Keratinocyte (primary cell): ENCODE results near the gene HOXB7. TPM values are rescaled to one million over a fixed set of nuclear protein-coding genes. Genes with fewer than 3 reads are reported as not detected.

Experiments used
- DNase-seq: peaks from one replicate; pipeline ENCODE4 v3.0.0-alpha.2; 2011; ENCODE audit warnings: low read depth, missing footprints, low spot score
- FAIRE-seq: peaks from 2 replicates; lab custom pipeline; 2011; peaks lifted over from hg19 to GRCh38; lab: Jason Lieb, UNC
- H2AFZ ChIP-seq: 2 replicates; pipeline ENCODE4 v1.6.0; 2012; ENCODE audit warnings: low read length, control low read depth, inconsistent platforms; ENCODE audit not compliant: control insufficient read depth
- H3K27ac ChIP-seq: 2 replicates; pipeline ENCODE4 v1.5.1; 2011; ENCODE audit warnings: low read length; ENCODE audit not compliant: control insufficient read depth, insufficient read depth
- H3K27me3 ChIP-seq: 3 replicates; pipeline ENCODE4 v1.6.0; 2011; ENCODE audit warnings: low read length; ENCODE audit not compliant: control insufficient read depth, insufficient read depth; ENCODE audit errors: extremely low read depth
- H3K36me3 ChIP-seq, 2 experiments: 2 replicates in 1 of 2; 3 replicates in 1 of 2; pipeline ENCODE4 v1.5.1; 2011; ENCODE audit warnings: low read length in 2 of 2, mild to moderate bottlenecking in 1 of 2; ENCODE audit not compliant: control insufficient read depth in 2 of 2, insufficient read depth in 2 of 2; ENCODE audit errors: extremely low read depth in 1 of 2
- H3K4me1 ChIP-seq: 3 replicates; pipeline ENCODE4 v1.5.1; 2011; ENCODE audit warnings: low read length; ENCODE audit not compliant: control insufficient read depth, insufficient read depth; ENCODE audit errors: extremely low read depth
- H3K4me2 ChIP-seq: 3 replicates; pipeline ENCODE4 v1.6.0; 2011; ENCODE audit warnings: low read depth, low read length; ENCODE audit not compliant: control insufficient read depth, insufficient read depth; ENCODE audit errors: extremely low read depth
- H3K4me3 ChIP-seq, 3 experiments: fragments of 200-600 bp in 1 of 3; sonication (generic) in 1 of 3; 2 replicates in 2 of 3; 3 replicates in 1 of 3; pipeline ENCODE4 v1.5.1; 2011 to 2016; ENCODE audit warnings: low read length in 3 of 3, mild to moderate bottlenecking in 3 of 3, control low read depth in 2 of 3, inconsistent platforms in 1 of 3, low read depth in 1 of 3, mixed read lengths in 1 of 3, mixed run types in 1 of 3, moderate library complexity in 1 of 3; ENCODE audit not compliant: control insufficient read depth in 2 of 3, insufficient read depth in 2 of 3; ENCODE audit errors: extremely low read depth in 1 of 3
- H3K79me2 ChIP-seq: 2 replicates; pipeline ENCODE4 v1.6.0; 2012; ENCODE audit warnings: low read length; ENCODE audit not compliant: control insufficient read depth, insufficient read depth
- H3K9ac ChIP-seq: 3 replicates; pipeline ENCODE4 v1.6.0; 2011; ENCODE audit warnings: low read length; ENCODE audit not compliant: control insufficient read depth, insufficient read depth; ENCODE audit errors: extremely low read depth
- H3K9me1 ChIP-seq: 3 replicates; pipeline ENCODE4 v1.6.0; 2011; ENCODE audit warnings: low read length; ENCODE audit not compliant: control insufficient read depth, insufficient read depth; ENCODE audit errors: extremely low read depth
- H3K9me3 ChIP-seq: 2 replicates; pipeline ENCODE4 v1.5.1; 2012; ENCODE audit warnings: low read depth, low read length; ENCODE audit not compliant: control insufficient read depth
- H4K20me1 ChIP-seq: 3 replicates; pipeline ENCODE4 v1.6.0; 2011; ENCODE audit warnings: low read length; ENCODE audit not compliant: control insufficient read depth, insufficient read depth; ENCODE audit errors: extremely low read depth
- EZH2 ChIP-seq: IDR thresholded peaks from one replicate; pipeline ENCODE4 v1.6.1; 2012; ENCODE audit warnings: inconsistent platforms, mild to moderate bottlenecking, low read length, moderate library complexity
- dilution Hi-C: fragments of 300-500 bp; cut with MboI; formaldehyde crosslinking; loops from one replicate; pipeline ENCODE4 v1.7.0; 2020; ENCODE audit warnings: low sequenced_read_pairs; ENCODE audit not compliant: extremely low pct_ligation_motif_present
- polyA plus RNA-seq, 5 experiments: library from polyadenylated mRNA; depleted of rRNA in 3 of 5; stranded (reverse) in 3 of 5; stranded (forward) in 1 of 5; unstranded in 1 of 5; fragments of >200 nt; gene quantifications; 1 replicate in 1 of 5; 2 replicates in 3 of 5; 3 replicates in 1 of 5; pipeline versions ENCODE4 v1.2.1 to v1.2.3, GENCODE V29; 2011 to 2012; ENCODE audit warnings: missing spikeins in 2 of 5, low read depth in 1 of 5, low replicate concordance in 1 of 5
- TF ChIP-seq, protein P1 (sequence below), 3 experiments: IDR thresholded peaks in 1 of 3; conservative IDR thresholded peaks in 1 of 3; optimal IDR thresholded peaks in 1 of 3; 2 replicates in 2 of 3; 3 replicates in 1 of 3; pipeline versions ENCODE3 to v1.5.1; 2011; ENCODE audit warnings: low read length in 3 of 3, mild to moderate bottlenecking in 3 of 3, moderate library complexity in 2 of 3, control low read depth in 1 of 3, inconsistent platforms in 1 of 3; ENCODE audit not compliant: insufficient read depth in 2 of 3; ENCODE audit errors: extremely low read depth in 1 of 3

HOXB7 gene
- polyA plus RNA-seq, 1 donor (not counting 4 experiments of a cell fraction or from before 2014, with no cell fraction given): 1.0 TPM

DNA sequence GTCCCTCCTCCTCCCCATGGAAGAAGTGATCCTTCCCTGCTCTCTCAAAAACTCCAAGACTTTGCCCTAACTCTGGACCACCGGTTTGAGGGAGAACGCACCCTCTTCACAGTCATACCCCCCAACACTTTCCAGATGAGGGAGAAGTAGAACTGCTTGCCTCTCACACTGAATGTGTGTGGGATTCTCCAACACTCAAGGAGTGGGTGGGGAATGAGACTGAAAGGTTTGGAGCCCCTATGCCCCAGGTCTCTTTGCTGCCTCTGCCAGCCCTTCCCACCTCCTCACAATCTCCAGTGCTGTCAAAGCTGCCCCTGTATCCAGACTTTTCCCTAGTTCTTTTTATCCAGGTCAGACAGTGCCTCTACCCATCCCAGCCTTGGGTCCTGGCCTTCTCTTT is 44.1 kb downstream of the HOXB7 start:
- TF ChIP-seq EZH2: no peak
- Histone ChIP-seq H3K9me3 (no peaks in the 10 kb centered on the region), H3K9me1 (no peaks in the 10 kb centered on the region), H3K4me3 (no peak overlapping the region), H3K27ac (no peak overlapping the region), H3K27me3 (peaks cover 80% of the 10 kb centered on the region), H3K36me3 (peaks cover 0 to 3% of the 10 kb centered on the region in 2 experiments), H3K4me1 (no peaks in the 10 kb centered on the region), H3K9ac (no peak overlapping the region), H3K4me2 (no peak overlapping the region), H4K20me1 (no peaks in the 10 kb centered on the region), H2AFZ (no peak overlapping the region), H3K79me2 (no peaks in the 10 kb centered on the region)
- dilution Hi-C loops: no loop called here
- no peak for DNase-seq
- FAIRE-seq: no peak

- Histone ChIP-seq H3K79me2 (no peaks in the 10 kb centered on the region), H3K4me3 (no peak overlapping the region), H3K27ac (no peak overlapping the region), H3K9ac (no peak overlapping the region), H2AFZ (no peak overlapping the region), H3K27me3 (peaks cover 74% of the 10 kb centered on the region), H3K4me2 (no peak overlapping the region), H3K4me1 (no peaks in the 10 kb centered on the region), H4K20me1 (no peaks in the 10 kb centered on the region), H3K9me1 (no peaks in the 10 kb centered on the region), H3K36me3 (peaks cover 0 to 3% of the 10 kb centered on the region in 2 experiments), H3K9me3 (no peaks in the 10 kb centered on the region)
- dilution Hi-C loops: no loop called here
- FAIRE-seq (no peak), DNase-seq (no peak)
- TF ChIP-seq EZH2: no peak
- TF ChIP-seq, protein P1, sequence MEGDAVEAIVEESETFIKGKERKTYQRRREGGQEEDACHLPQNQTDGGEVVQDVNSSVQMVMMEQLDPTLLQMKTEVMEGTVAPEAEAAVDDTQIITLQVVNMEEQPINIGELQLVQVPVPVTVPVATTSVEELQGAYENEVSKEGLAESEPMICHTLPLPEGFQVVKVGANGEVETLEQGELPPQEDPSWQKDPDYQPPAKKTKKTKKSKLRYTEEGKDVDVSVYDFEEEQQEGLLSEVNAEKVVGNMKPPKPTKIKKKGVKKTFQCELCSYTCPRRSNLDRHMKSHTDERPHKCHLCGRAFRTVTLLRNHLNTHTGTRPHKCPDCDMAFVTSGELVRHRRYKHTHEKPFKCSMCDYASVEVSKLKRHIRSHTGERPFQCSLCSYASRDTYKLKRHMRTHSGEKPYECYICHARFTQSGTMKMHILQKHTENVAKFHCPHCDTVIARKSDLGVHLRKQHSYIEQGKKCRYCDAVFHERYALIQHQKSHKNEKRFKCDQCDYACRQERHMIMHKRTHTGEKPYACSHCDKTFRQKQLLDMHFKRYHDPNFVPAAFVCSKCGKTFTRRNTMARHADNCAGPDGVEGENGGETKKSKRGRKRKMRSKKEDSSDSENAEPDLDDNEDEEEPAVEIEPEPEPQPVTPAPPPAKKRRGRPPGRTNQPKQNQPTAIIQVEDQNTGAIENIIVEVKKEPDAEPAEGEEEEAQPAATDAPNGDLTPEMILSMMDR (optimal IDR thresholded peaks at IDR 0.05 in 1 of 3, IDR thresholded peaks at IDR 0.05 in 1 of 3, conservative IDR thresholded peaks at IDR 0.05 in 1 of 3; ENCODE audit: extremely low read depth in 1 of 3, insufficient read depth in 2 of 3, low read length in 3 of 3): no peak
Measured at GRCh38 chr17:48565925-48566710, 44.7 kb downstream of the HOXB7 start.
